Naive thymus-derived CD8-positive, alpha-beta T cell (primary cell): ENCODE results near the gene CALN1. TPM values are rescaled to one million over a fixed set of nuclear protein-coding genes. Genes with fewer than 3 reads are reported as not detected.

Source experiments
- ATAC-seq, 2 donors: fragments of 150-1000 bp; cut with Tn5 transposase in 1 of 2; sonication (Bioruptor Pico), chemical (Tn5 transposase) in 1 of 2; 1 replicate in 1 of 2; 2 replicates in 1 of 2; pipeline ENCODE4 v1.10.0; 2021; ENCODE audit warnings: mild to moderate bottlenecking in 2 of 2, moderate library complexity in 2 of 2
- POLR2A ChIA-PET: fragments of 350-600 bp; sonication (Branson Sonifier 250); formaldehyde crosslinking; loops from one replicate; lab custom pipeline; 2021; ENCODE audit warnings: antibody characterized with exemption; lab: Charles Lee
- DNase-seq, 10 donors: peaks; one replicate each; pipeline versions ENCODE4 v3.0.0 to v3.0.0-alpha.2; 2020 to 2022
- H3K27ac Mint-ChIP-seq, 10 donors: one replicate each; pipeline ENCODE4 v1.8.0; 2020 to 2022; ENCODE audit warnings: mild to moderate bottlenecking in 10 of 10, mixed read lengths in 10 of 10, moderate library complexity in 4 of 10, inconsistent platforms in 1 of 10
- H3K27me3 Mint-ChIP-seq, 5 donors: one replicate each; pipeline ENCODE4 v1.8.0; 2021 to 2022; ENCODE audit warnings: mixed read lengths in 5 of 5
- H3K36me3 Mint-ChIP-seq, 3 donors: one replicate each; pipeline ENCODE4 v1.8.0; 2020 to 2022; ENCODE audit warnings: mixed read lengths in 3 of 3, mild to moderate bottlenecking in 2 of 3, inconsistent platforms in 1 of 3
- H3K4me1 Mint-ChIP-seq, 4 donors: one replicate each; pipeline ENCODE4 v1.8.0; 2021 to 2022; ENCODE audit warnings: mixed read lengths in 4 of 4
- H3K4me3 Mint-ChIP-seq, 10 donors: one replicate each; pipeline ENCODE4 v1.8.0; 2020 to 2022; ENCODE audit warnings: mild to moderate bottlenecking in 10 of 10, mixed read lengths in 10 of 10, moderate library complexity in 6 of 10, inconsistent platforms in 1 of 10
- H3K9me3 Mint-ChIP-seq, 9 donors: one replicate each; pipeline ENCODE4 v1.8.0; 2020 to 2022; ENCODE audit warnings: mixed read lengths in 9 of 9, mild to moderate bottlenecking in 3 of 9, inconsistent platforms in 1 of 9, moderate library complexity in 1 of 9
- polyA plus RNA-seq, 3 donors: library from polyadenylated mRNA; unstranded; fragments of 300-500 nt; fragmentation: Illumina TruSeq; gene quantifications; one replicate each; pipeline ENCODE4 v1.2.3, GENCODE V29; 2021
- total RNA-seq, 8 experiments: library from RNA in 2 of 8; stranded (reverse) in 2 of 8; gene quantifications; one replicate each; pipeline ENCODE4 v1.2.3 and lab custom pipeline; 2021 to 2026

Gene CALN1
- total and polyA plus RNA-seq, 5 experiments from 2014 or later = 0.15 TPM; not detected in 4

DNA sequence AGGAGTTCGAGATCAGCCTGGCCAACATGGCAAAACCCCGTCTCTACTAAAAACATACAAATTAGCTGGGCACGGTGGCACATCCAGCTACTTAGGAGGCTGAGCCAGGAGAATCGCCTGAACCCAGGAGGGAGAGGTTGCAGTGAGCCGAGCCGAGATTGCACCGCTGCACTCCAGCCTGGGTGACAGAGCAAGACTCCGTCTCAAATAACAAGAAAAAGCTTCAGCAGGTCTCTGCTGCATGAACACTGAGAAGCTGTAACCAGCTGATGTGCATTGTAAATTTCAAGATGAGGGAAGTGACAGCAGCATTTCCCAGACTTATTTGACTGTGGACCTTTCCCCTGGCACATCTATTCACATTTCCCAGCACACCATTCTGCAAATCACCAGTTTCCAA, 222.0 kb downstream of the CALN1 start:
- POLR2A ChIA-PET = no interaction called here
- Mint-ChIP-seq H3K4me1 (no peaks in the 10 kb centered on the region), H3K9me3 (peaks cover 0 to 17% (median 4%) of the 10 kb centered on the region in 9 donors), H3K36me3 (no peaks in the 10 kb centered on the region), H3K27ac (no peak overlapping the region), H3K4me3 (no peak overlapping the region), H3K27me3 (peaks cover 0 to 4% (median 0%) of the 10 kb centered on the region in 5 donors)
- DNase-seq (no peak), ATAC-seq (no peak)

DNA sequence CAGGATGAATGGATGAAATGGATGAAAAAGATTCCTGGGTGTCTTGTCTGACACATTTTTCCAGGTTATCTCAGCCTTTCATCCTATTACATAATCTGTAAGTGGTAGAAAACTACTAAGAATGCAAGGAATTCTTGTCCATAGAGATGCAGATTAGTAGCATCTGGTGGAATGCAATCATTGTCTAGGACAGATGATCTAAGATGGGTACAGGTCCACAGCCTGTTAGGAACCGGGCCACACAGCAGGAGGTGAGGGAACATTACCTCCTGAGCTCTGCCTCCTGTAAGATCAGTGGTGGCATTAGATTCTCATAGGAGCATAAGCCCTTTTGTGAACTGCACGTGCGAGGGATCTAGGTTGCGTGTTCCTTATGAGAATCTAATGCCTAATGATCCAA, 225.0 kb downstream of the CALN1 start:
- no peak for ATAC-seq
- H3K4me1 Mint-ChIP-seq = no peaks in the 10 kb centered on the region
- no peak for DNase-seq
- peaks cover 0 to 1% (median 0%) of the 10 kb centered on the region in 5 donors for H3K27me3 Mint-ChIP-seq
- no peaks in the 10 kb centered on the region for H3K36me3 Mint-ChIP-seq
- POLR2A ChIA-PET = no interaction called here
- no peak overlapping the region for H3K27ac Mint-ChIP-seq
- H3K4me3 Mint-ChIP-seq = no peak overlapping the region
- peaks cover 0 to 16% (median 4%) of the 10 kb centered on the region in 9 donors for H3K9me3 Mint-ChIP-seq

DNA sequence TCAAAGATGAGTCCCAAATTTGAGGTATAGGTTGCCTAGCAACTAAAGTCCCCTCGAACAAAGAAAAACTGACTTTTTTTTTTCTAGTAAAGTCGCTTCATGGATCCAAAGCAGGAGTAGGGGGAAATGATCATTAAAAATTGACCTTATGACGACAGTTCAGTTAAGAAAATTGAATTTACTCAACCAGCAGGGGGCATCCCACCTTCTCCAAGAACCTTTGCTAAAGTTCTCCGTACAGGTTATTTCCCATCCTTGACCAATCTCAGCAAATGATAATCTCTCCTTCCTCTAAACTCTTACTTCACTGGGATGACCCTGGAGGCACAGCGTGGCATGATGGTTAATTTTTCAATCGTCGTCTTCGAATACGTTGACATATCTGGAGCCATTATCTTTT, 228.3 kb downstream of the CALN1 start:
- Mint-ChIP-seq H3K27me3 (peaks cover 0 to 3% (median 0%) of the 10 kb centered on the region in 5 donors), H3K4me1 (no peaks in the 10 kb centered on the region), H3K27ac (no peak overlapping the region), H3K4me3 (no peak overlapping the region), H3K36me3 (no peaks in the 10 kb centered on the region), H3K9me3 (peaks cover 0 to 12% (median 4%) of the 10 kb centered on the region in 9 donors)
- DNase-seq = no peak
- POLR2A ChIA-PET = no interaction called here
- no peak for ATAC-seq

DNA sequence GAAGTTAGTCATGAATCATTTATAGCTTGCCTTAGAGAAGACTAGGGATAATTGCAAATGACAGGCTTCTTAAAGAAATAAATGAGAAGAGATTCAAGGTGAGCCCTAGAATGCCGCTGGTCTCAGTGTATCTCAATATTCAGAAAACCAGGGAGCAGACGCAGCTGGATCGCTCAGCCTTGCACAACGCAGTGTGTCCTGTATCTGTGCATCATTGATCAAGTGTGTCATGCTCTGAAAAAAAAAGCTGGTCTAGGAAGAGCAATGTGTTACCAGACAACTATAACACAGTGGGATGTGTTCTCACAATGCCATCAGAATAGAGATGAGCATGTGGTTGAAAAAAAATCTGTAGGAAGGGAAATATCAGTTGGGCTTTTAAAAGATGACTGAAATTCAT, 230.1 kb downstream of the CALN1 start:
- POLR2A ChIA-PET = no interaction called here
- DNase-seq (no peak), ATAC-seq (no peak)
- Mint-ChIP-seq H3K36me3 (no peaks in the 10 kb centered on the region), H3K27me3 (peaks cover 0 to 3% (median 0%) of the 10 kb centered on the region in 5 donors), H3K27ac (no peak overlapping the region), H3K9me3 (peaks cover 0 to 7% (median 4%) of the 10 kb centered on the region in 9 donors), H3K4me3 (no peak overlapping the region), H3K4me1 (no peaks in the 10 kb centered on the region)

DNA sequence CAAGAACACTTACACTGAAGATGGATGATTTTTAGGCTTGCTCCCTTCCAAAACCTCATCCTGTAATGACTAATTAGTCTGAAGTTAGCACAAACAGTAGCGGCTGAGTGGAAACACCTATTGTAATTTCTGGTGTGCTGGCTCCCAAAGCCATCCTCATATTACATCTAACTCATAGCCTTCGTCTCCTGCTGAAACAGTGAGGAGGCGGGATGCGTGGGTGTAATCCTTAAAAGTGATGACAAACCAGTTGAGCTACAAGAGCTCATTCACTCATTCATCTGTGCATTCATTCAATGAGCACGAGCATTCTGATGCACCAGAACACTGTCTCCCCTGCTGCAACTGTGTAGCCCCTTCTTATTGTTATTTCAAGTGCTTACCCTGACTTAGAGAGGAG, 235.3 kb downstream of the CALN1 start:
- H3K27ac Mint-ChIP-seq = no peak overlapping the region
- peaks cover 0 to 21% (median 0%) of the 10 kb centered on the region in 3 donors for H3K36me3 Mint-ChIP-seq
- H3K4me1 Mint-ChIP-seq = no peaks in the 10 kb centered on the region
- no peaks in the 10 kb centered on the region for H3K27me3 Mint-ChIP-seq
- H3K9me3 Mint-ChIP-seq = peaks cover 0 to 37% (median 14%) of the 10 kb centered on the region in 9 donors
- no peak for ATAC-seq
- DNase-seq = no peak
- POLR2A ChIA-PET = no interaction called here
- H3K4me3 Mint-ChIP-seq = no peak overlapping the region

DNA sequence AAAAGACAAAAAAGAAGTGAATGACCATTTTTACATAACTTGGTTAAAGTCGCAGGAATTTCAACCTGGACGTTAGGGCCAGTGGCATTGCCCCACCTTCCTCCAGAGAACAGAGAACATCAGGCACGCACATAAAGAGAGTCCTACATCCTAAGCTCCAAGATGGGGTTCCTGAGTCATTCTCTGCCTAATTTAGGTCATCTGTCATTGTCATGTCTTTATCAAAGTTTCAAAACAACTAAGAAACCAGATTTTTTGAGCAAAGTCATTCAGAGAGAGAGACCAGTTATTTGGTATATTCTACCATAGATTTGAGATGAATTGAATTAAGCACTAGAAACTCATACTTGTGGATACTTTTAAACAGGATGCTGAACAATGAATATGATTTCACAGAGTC, 241.7 kb downstream of the CALN1 start:
- H3K4me3 Mint-ChIP-seq = no peak overlapping the region

DNA sequence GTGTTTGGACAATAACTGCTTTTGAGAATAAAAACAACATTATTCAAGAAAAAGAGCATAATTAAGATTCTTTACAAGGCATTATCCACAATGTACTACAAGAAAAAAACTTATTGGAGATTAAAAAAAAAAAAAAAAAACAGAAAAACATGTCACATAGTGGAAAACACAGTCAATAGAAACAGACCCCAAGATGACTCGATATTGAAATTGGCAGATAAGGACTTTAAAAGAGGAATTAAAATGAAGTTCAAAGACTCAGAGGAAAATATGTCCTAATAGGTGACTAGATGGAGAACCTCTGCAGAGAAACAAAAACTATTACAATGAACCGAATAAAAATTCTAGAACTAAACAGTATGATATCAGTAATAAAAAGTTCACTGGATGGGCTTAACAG, 248.9 kb downstream of the CALN1 start:
- no peak for ATAC-seq
- POLR2A ChIA-PET = no interaction called here
- no peak overlapping the region for H3K4me3 Mint-ChIP-seq
- peaks cover 0 to 4% (median 0%) of the 10 kb centered on the region in 3 donors for H3K36me3 Mint-ChIP-seq
- H3K27ac Mint-ChIP-seq = no peak overlapping the region
- no peaks in the 10 kb centered on the region for H3K4me1 Mint-ChIP-seq
- H3K27me3 Mint-ChIP-seq = no peaks in the 10 kb centered on the region
- no peak for DNase-seq
- H3K9me3 Mint-ChIP-seq = peaks cover 9 to 45% (median 23%) of the 10 kb centered on the region in 9 donors

More for the DNA sequence above, 241.7 kb downstream of the CALN1 start:
- Mint-ChIP-seq H3K4me1 (no peaks in the 10 kb centered on the region), H3K36me3 (peaks cover 0 to 27% (median 0%) of the 10 kb centered on the region in 3 donors), H3K27me3 (no peaks in the 10 kb centered on the region), H3K9me3 (peaks cover 0 to 44% (median 14%) of the 10 kb centered on the region in 9 donors), H3K27ac (no peak overlapping the region)
- ATAC-seq (no peak), DNase-seq (no peak)
- POLR2A ChIA-PET = no interaction called here

DNA sequence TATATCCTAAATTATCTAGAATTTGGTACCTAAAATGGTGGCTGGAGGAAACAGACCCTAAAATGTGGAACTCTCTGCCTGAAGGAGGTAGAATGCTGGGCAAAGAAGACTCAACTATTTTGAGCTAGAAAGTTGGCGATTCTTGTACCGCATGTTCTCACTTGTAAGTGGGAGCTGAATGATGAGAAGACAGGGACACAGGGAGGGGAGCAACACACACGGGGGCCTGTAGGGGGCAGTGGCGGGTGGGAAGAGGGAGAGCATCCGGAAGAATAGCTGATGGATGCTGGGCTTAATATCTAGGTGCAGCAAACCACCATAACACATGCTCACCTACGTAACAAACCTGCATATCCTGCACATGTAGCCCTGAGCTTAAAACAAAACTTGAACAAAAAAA, 250.6 kb downstream of the CALN1 start:
- ATAC-seq = no peak

DNA sequence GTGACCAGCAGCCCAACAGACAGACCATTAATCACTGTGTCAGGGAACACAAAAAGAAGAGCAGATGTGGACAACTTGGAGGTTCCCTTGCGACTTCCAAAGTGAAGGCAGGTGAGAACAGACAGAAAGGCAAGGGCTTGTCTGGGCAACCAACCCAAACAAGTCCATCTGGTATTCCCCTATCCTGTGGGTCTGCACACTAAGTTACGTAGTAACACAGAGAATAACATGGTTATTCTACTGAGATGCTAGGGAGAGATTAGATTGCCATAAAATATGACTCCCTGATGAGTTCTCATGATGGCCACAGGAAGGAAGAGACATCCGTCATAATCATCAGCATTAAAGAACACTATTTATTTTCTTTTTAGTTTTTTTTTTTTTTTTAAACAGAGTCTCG, 252.2 kb downstream of the CALN1 start:
- H3K4me1 Mint-ChIP-seq = no peaks in the 10 kb centered on the region
- H3K4me3 Mint-ChIP-seq = no peak overlapping the region
- ATAC-seq = no peak
- no peaks in the 10 kb centered on the region for H3K27me3 Mint-ChIP-seq
- peaks cover 8 to 29% (median 18%) of the 10 kb centered on the region in 9 donors for H3K9me3 Mint-ChIP-seq
- DNase-seq = no peak
- peaks cover 0 to 4% (median 0%) of the 10 kb centered on the region in 3 donors for H3K36me3 Mint-ChIP-seq
- POLR2A ChIA-PET = no interaction called here
- no peak overlapping the region for H3K27ac Mint-ChIP-seq

More for the DNA sequence above, 250.6 kb downstream of the CALN1 start:
- H3K4me3 Mint-ChIP-seq = no peak overlapping the region
- peaks cover 0 to 4% (median 0%) of the 10 kb centered on the region in 3 donors for H3K36me3 Mint-ChIP-seq
- no peaks in the 10 kb centered on the region for H3K27me3 Mint-ChIP-seq
- no peaks in the 10 kb centered on the region for H3K4me1 Mint-ChIP-seq
- H3K9me3 Mint-ChIP-seq = peaks cover 9 to 41% (median 20%) of the 10 kb centered on the region in 9 donors
- DNase-seq = no peak
- POLR2A ChIA-PET = no interaction called here
- H3K27ac Mint-ChIP-seq = no peak overlapping the region

DNA sequence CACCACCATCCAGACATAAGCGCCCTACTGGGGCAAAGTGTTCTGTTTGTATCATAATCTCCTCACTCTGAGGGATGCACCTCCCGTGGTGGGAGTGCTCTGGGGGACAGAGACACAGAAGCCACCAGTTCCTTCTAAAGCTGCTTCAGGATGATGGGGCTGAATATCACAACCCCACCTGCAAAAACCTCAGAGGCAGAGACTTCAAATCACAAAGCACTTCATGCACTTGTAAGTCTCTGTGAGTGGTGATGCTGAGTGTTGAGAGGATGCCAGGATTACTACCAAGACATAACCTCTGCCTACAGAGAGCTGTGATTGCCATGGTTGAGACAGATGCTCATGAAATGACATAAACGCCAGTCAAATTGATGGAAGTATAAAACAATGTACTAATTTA, 255.5 kb downstream of the CALN1 start:
- no peaks in the 10 kb centered on the region for H3K36me3 Mint-ChIP-seq
- no peak for ATAC-seq
- no peak for DNase-seq
- no peak overlapping the region for H3K27ac Mint-ChIP-seq
- no peak overlapping the region for H3K4me3 Mint-ChIP-seq
- no peaks in the 10 kb centered on the region for H3K4me1 Mint-ChIP-seq
- POLR2A ChIA-PET = no interaction called here
- no peaks in the 10 kb centered on the region for H3K27me3 Mint-ChIP-seq
- H3K9me3 Mint-ChIP-seq = peaks cover 0 to 8% (median 0%) of the 10 kb centered on the region in 9 donors

DNA sequence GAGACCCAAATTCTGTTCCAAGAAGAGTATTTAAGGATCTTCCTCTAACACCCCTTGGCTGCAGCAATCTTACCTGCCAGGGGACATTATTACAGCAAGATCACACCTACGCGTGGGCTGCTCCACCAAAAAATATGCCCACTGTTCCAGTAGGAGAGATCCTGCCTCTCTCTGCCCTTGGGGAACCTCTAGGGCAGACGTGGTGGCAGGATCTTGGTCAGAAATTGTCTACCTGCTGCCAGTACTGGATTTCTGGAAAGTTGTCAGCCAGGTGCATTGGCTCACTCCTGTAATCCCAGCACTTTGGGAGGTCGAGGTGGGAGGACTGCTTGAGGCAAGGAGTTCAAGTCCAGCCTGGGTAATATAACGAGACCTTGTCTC, 259.0 kb downstream of the CALN1 start:
- Mint-ChIP-seq H3K9me3 (peaks cover 0 to 8% (median 4%) of the 10 kb centered on the region in 9 donors), H3K27me3 (no peaks in the 10 kb centered on the region), H3K4me1 (no peaks in the 10 kb centered on the region), H3K27ac (no peak overlapping the region), H3K36me3 (no peaks in the 10 kb centered on the region), H3K4me3 (no peak overlapping the region)
- ATAC-seq (no peak), DNase-seq (no peak)
- POLR2A ChIA-PET = no interaction called here

DNA sequence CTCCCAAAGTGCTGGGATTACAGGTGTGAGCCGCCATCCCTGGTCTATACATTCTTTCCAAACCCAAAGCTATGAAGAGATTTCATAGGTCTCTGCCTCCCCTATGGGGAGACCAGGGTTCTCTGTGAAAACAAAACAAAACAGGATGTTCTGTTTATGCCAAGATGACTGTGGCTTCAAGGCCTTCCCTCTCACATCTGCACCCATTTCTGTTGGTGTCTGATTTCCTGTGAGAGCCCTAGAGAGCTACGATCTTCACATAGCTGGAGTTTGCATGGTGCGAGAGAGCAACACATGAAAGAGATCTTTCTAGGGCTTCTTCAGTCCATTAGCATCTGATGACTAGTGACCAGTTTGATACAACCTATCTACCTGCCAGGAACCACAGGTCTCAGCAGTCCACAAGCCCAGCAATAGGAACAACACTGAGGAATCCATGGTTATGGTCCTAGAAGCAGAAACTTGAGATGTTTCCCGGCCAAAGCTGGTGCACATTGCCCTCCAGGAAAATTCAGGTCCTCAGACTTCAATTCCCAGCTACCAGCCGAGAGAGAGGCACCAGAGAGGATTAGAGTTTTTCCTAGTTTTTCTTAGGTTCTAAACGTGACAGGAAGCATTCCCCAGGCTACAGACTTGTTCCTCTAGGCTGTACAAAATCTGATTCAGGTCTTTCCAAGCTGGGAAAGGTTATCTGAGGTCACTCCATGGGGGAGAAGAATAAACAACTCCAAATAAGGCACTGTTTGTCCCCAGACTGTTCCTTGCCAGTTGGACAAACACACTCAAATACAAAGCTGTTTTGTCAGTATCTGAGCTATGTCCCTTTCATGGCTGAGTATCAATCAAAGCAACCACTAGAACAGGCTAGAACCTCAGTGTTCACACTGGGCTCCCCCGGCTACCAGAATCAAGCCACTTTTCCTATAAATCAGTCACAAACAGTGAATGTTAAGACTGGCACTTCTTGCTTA, 259.7 kb downstream of the CALN1 start:
- no peaks in the 10 kb centered on the region for H3K27me3 Mint-ChIP-seq
- no peak for ATAC-seq
- DNase-seq = no peak
- POLR2A ChIA-PET = no interaction called here
- H3K27ac Mint-ChIP-seq = no peak overlapping the region
- H3K4me1 Mint-ChIP-seq = no peaks in the 10 kb centered on the region
- H3K36me3 Mint-ChIP-seq = no peaks in the 10 kb centered on the region
- H3K4me3 Mint-ChIP-seq = no peak overlapping the region
- H3K9me3 Mint-ChIP-seq = peaks cover 0 to 8% (median 4%) of the 10 kb centered on the region in 9 donors

DNA sequence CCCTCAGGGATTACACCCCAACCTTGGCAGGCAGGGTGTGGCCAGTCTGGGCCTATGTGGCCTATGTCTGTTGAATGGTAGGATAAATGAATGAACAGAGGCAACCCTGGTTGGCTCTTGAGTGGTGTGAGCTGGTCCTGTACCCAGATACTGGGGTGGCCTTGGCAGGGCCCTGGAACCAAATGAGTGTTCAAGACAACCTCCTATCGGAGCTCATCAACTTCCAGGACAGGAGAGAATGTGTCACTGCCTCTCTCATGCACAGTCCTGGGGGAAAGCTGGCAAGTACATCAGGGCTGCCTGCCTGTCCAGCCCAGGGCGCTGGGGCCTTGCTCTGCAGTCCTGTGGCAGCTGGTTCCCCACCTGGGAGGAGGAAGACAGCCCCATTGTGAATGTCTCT, 271.6 kb downstream of the CALN1 start:
- DNase-seq (no peak), ATAC-seq (no peak)
- Mint-ChIP-seq H3K27ac (no peak overlapping the region), H3K4me1 (peaks cover 0 to 2% (median 0%) of the 10 kb centered on the region in 4 donors), H3K9me3 (peaks cover 0 to 47% (median 16%) of the 10 kb centered on the region in 9 donors), H3K27me3 (peaks cover 0 to 3% (median 0%) of the 10 kb centered on the region in 5 donors), H3K36me3 (peaks cover 0 to 10% (median 3%) of the 10 kb centered on the region in 3 donors), H3K4me3 (no peak overlapping the region)
- POLR2A ChIA-PET = no interaction called here
